CD14-positive monocyte (primary cell): ENCODE results near the gene LIN28B. TPM values are rescaled to one million over a fixed set of nuclear protein-coding genes. Genes with fewer than 3 reads are reported as not detected.

Source experiments
- DNase-seq, 3 donors: peaks; one replicate each; pipeline ENCODE4 v3.0.0-alpha.2; 2011 to 2022
- H2AFZ ChIP-seq: 2 replicates; pipeline ENCODE4 v1.6.0; 2012; ENCODE audit warnings: mild to moderate bottlenecking, low read depth, low read length, inconsistent platforms; ENCODE audit not compliant: insufficient read depth, poor library complexity, severe bottlenecking
- H3K27ac ChIP-seq, 2 donors: 1 replicate in 1 of 2; 2 replicates in 1 of 2; pipeline ENCODE4 v1.5.1; 2012 to 2013; ENCODE audit warnings: low read length in 2 of 2, control low read depth in 1 of 2, inconsistent platforms in 1 of 2, low read depth in 1 of 2, mild to moderate bottlenecking in 1 of 2
- H3K27me3 ChIP-seq, 2 donors: one replicate each; pipeline versions ENCODE4 v1.6.0 to v1.6.1; 2011 to 2013; ENCODE audit warnings: low read length in 2 of 2; ENCODE audit not compliant: control insufficient read depth in 2 of 2, insufficient read depth in 2 of 2
- H3K36me3 ChIP-seq, 2 donors: replicated peaks in 1 of 2; 1 replicate in 1 of 2; 2 replicates in 1 of 2; pipeline versions ENCODE4 v1.5.1 to v1.6.1; 2012 to 2013; ENCODE audit warnings: low read length in 2 of 2, control low read depth in 1 of 2, inconsistent platforms in 1 of 2, mild to moderate bottlenecking in 1 of 2; ENCODE audit not compliant: insufficient read depth in 2 of 2, control insufficient read depth in 1 of 2
- H3K4me1 ChIP-seq, 2 donors: 1 replicate in 1 of 2; 2 replicates in 1 of 2; pipeline versions ENCODE4 v1.5.1 to v1.6.1; 2012 to 2013; ENCODE audit warnings: low read length in 2 of 2, control low read depth in 1 of 2, inconsistent platforms in 1 of 2, mild to moderate bottlenecking in 1 of 2, moderate library complexity in 1 of 2; ENCODE audit not compliant: insufficient read depth in 2 of 2, control insufficient read depth in 1 of 2
- H3K4me2 ChIP-seq: replicated peaks from 2 replicates; pipeline ENCODE3; 2012; ENCODE audit warnings: low read length, moderate library complexity, mild to moderate bottlenecking; ENCODE audit not compliant: poor library complexity, severe bottlenecking; ENCODE audit errors: extremely low read depth
- H3K4me3 ChIP-seq, 3 experiments: fragments of 200-600 bp in 1 of 3; sonication (generic) in 1 of 3; replicated peaks in 1 of 3; 1 replicate in 2 of 3; 2 replicates in 1 of 3; pipeline ENCODE4 v1.5.1; 2011 to 2013; ENCODE audit warnings: low read length in 3 of 3, mild to moderate bottlenecking in 3 of 3, control low read depth in 2 of 3, low read depth in 2 of 3, inconsistent platforms in 1 of 3, moderate library complexity in 1 of 3
- H3K79me2 ChIP-seq: 2 replicates; pipeline ENCODE4 v1.6.0; 2012; ENCODE audit warnings: mild to moderate bottlenecking, control low read depth, inconsistent platforms, low read length, moderate library complexity; ENCODE audit not compliant: insufficient read depth
- H3K9ac ChIP-seq: 2 replicates; pipeline ENCODE4 v1.6.0; 2017; ENCODE audit warnings: low read length, mild to moderate bottlenecking; ENCODE audit not compliant: insufficient read depth, poor library complexity, severe bottlenecking
- H3K9me3 ChIP-seq, 2 donors: replicated peaks in 1 of 2; 1 replicate in 1 of 2; 2 replicates in 1 of 2; pipeline versions ENCODE4 v1.5.1 to v1.6.1; 2012 to 2013; ENCODE audit warnings: low read length in 2 of 2, control low read depth in 1 of 2; ENCODE audit not compliant: control insufficient read depth in 1 of 2, insufficient read depth in 1 of 2
- H4K20me1 ChIP-seq: 2 replicates; pipeline ENCODE4 v1.6.0; 2012; ENCODE audit warnings: mild to moderate bottlenecking, low read length, control low read depth, moderate library complexity; ENCODE audit not compliant: insufficient read depth
- H3K27ac Mint-ChIP-seq, 7 donors: one replicate each; pipeline ENCODE4 v1.8.0; 2020; ENCODE audit warnings: mild to moderate bottlenecking in 7 of 7, mixed read lengths in 7 of 7, moderate library complexity in 6 of 7, inconsistent platforms in 2 of 7
- H3K27me3 Mint-ChIP-seq, 3 donors: one replicate each; pipeline ENCODE4 v1.8.0; 2021 to 2022; ENCODE audit warnings: low read depth in 3 of 3, mild to moderate bottlenecking in 3 of 3, mixed read lengths in 3 of 3, moderate library complexity in 3 of 3, inconsistent platforms in 1 of 3
- H3K36me3 Mint-ChIP-seq, 2 donors: one replicate each; pipeline ENCODE4 v1.8.0; 2020; ENCODE audit warnings: mixed read lengths in 2 of 2, inconsistent platforms in 1 of 2, mild to moderate bottlenecking in 1 of 2
- H3K4me1 Mint-ChIP-seq: one replicate; pipeline ENCODE4 v1.8.0; 2020; ENCODE audit warnings: mild to moderate bottlenecking, mixed read lengths
- H3K4me3 Mint-ChIP-seq, 2 donors: one replicate each; pipeline ENCODE4 v1.8.0; 2020; ENCODE audit warnings: mild to moderate bottlenecking in 2 of 2, mixed read lengths in 2 of 2, moderate library complexity in 1 of 2
- H3K9me3 Mint-ChIP-seq, 7 donors: one replicate each; pipeline ENCODE4 v1.8.0; 2020 to 2022; ENCODE audit warnings: mixed read lengths in 7 of 7, mild to moderate bottlenecking in 6 of 7, moderate library complexity in 6 of 7, inconsistent platforms in 2 of 7
- WGBS: methylation state at CpG from one replicate; pipeline ENCODE4 v1.1.5; 2013; ENCODE audit warnings: missing lambda C conversion rate; ENCODE audit not compliant: insufficient coverage; 5-methylcytosine and 5-hydroxymethylcytosine counted together
- intact Hi-C, 2 donors: fragments of 100-400 bp; cut with micrococcal nuclease; formaldehyde crosslinking; loops; one replicate each; pipeline versions ENCODE4 v1.15.0 to v1.15.1; 2023
- polyA plus RNA-seq, 3 donors: library from polyadenylated mRNA; depleted of rRNA in 1 of 3; unstranded in 2 of 3; stranded (reverse) in 1 of 3; fragments of 300-500 nt in 2 of 3; fragments of >200 nt in 1 of 3; fragmentation: Illumina TruSeq in 2 of 3; gene quantifications; 1 replicate in 2 of 3; 2 replicates in 1 of 3; pipeline ENCODE4 v1.2.3, GENCODE V29; 2012 to 2021
- TF ChIP-seq, protein P1 (sequence below): fragments of 200-600 bp; IDR thresholded peaks from one replicate; pipeline ENCODE4 v1.8.0; 2022; ENCODE audit warnings: antibody characterized with exemption, mild to moderate bottlenecking

The LIN28B gene
- polyA plus RNA-seq, 3 donors, result not detected

- Histone ChIP-seq H3K4me1 (no peaks in the 10 kb centered on the region), H4K20me1 (no peaks in the 10 kb centered on the region), H3K27ac (no peak overlapping the region), H3K27me3 (peaks cover 0 to 2% of the 10 kb centered on the region in 2 donors), H3K79me2 (no peaks in the 10 kb centered on the region), H2AFZ (no peak overlapping the region), H3K4me3 (no peak overlapping the region), H3K9ac (no peak overlapping the region), H3K9me3 (no peaks in the 10 kb centered on the region), H3K36me3 (no peaks in the 10 kb centered on the region), H3K4me2 (no peak overlapping the region)
- Mint-ChIP-seq H3K36me3 (no peaks in the 10 kb centered on the region), H3K27me3 (peaks cover 6 to 9% (median 7%) of the 10 kb centered on the region in 3 donors), H3K4me1 (no peaks in the 10 kb centered on the region), H3K4me3 (no peak overlapping the region), H3K9me3 (peaks cover 0 to 2% (median 0%) of the 10 kb centered on the region in 7 donors), H3K27ac (no peak overlapping the region)
- TF ChIP-seq, protein P1, sequence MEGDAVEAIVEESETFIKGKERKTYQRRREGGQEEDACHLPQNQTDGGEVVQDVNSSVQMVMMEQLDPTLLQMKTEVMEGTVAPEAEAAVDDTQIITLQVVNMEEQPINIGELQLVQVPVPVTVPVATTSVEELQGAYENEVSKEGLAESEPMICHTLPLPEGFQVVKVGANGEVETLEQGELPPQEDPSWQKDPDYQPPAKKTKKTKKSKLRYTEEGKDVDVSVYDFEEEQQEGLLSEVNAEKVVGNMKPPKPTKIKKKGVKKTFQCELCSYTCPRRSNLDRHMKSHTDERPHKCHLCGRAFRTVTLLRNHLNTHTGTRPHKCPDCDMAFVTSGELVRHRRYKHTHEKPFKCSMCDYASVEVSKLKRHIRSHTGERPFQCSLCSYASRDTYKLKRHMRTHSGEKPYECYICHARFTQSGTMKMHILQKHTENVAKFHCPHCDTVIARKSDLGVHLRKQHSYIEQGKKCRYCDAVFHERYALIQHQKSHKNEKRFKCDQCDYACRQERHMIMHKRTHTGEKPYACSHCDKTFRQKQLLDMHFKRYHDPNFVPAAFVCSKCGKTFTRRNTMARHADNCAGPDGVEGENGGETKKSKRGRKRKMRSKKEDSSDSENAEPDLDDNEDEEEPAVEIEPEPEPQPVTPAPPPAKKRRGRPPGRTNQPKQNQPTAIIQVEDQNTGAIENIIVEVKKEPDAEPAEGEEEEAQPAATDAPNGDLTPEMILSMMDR, result no peak
- intact Hi-C loops, result no loop called here
- DNase-seq, result no peak
- 80% methylated on average over 2 of the region's 5 CpGs for WGBS
These were observed 159.2 kb downstream of the LIN28B start for GRCh38 chr6:105116150-105116549.

DNA sequence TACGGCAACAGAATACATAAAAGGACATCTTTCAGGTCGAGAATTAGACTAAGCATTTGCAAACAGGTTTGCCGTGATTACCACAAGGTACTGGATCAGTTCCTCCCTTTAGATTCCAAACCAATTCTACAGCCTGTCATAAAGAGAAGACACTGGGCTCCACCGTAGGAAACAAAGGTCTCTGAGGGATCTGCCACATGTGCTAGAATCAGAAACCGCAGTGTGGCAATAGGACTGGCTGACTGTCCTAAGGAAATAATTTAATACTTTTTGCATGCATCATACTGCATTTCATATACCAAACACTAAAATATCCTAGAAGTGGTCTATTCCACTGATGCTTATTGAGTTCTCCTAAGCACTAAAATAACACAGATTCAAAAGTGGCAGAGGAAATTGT lies 163.7 kb downstream of the LIN28B start:
- H3K27ac ChIP-seq, result no peak overlapping the region
- H2AFZ ChIP-seq, result no peak overlapping the region
- Mint-ChIP-seq H3K4me3 (no peak overlapping the region), H3K27ac (no peak overlapping the region), H3K27me3 (peaks cover 4 to 18% (median 9%) of the 10 kb centered on the region in 3 donors), H3K36me3 (no peaks in the 10 kb centered on the region), H3K9me3 (no peaks in the 10 kb centered on the region), H3K4me1 (no peaks in the 10 kb centered on the region)
- H4K20me1 ChIP-seq, result no peaks in the 10 kb centered on the region
- no peak overlapping the region for H3K4me2 ChIP-seq
- no peaks in the 10 kb centered on the region for H3K4me1 ChIP-seq
- peaks cover 2 to 5% of the 10 kb centered on the region in 2 donors for H3K27me3 ChIP-seq
- no peaks in the 10 kb centered on the region for H3K36me3 ChIP-seq
- 93% methylated on average over 2 of the region's 5 CpGs for WGBS
- intact Hi-C loops, result no loop called here
- no peaks in the 10 kb centered on the region for H3K79me2 ChIP-seq
- H3K4me3 ChIP-seq, result no peak overlapping the region
- TF ChIP-seq, protein P1, result no peak
- no peaks in the 10 kb centered on the region for H3K9me3 ChIP-seq
- H3K9ac ChIP-seq, result no peak overlapping the region
- no peak for DNase-seq
